CMK (cell line): ENCODE data around the gene FSD2.
"Not testable (repeated sequence)": the region's sequence is repeated elsewhere in the genome, so short reads cannot be mapped to it uniquely, and the experiment has no call there.

Source experiments
- DNase-seq: peaks from one replicate; pipeline ENCODE4 v3.0.0-alpha.2; 2010; ENCODE audit warnings: low read depth

Gene FSD2

DNA sequence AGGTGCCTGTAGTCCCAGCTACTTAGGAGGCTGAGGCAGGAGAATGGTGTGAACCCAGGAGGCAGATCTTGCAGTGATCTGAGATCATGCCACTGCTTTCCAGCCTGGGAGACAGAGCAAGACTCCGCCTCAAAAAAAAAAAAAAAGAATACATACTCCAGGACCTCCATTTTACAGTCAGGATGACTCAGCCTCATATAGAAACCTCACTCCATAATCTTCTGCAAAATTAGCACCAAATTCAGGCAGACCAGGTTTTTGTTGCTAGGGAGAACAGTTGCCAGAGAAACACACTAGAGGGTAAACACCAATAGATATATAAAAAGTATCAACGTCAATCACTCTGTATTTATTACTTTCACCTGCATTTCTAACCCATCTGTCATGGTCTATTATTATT lies 67.9 kb downstream of the FSD2 start:
- DNase-seq: no peak

DNA sequence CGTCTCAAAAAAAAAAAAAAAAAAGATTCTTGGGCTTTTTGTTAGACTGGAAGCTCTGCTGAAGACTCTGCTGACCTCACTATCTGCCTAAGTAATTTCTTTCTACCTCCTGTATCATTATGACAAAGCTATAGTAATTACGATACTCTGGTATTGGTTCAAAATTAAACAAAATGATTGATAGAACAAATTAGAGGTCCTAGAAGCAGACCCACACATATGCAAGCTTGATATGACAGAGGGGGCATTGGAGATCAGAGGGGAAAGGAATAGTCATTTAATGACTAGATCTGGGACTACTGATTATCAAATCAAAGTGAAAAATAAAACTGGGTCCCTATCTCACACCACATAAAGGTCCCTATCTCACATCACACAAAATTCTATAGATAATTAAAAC lies 74.3 kb downstream of the FSD2 start:
- DNase-seq: no peak

DNA sequence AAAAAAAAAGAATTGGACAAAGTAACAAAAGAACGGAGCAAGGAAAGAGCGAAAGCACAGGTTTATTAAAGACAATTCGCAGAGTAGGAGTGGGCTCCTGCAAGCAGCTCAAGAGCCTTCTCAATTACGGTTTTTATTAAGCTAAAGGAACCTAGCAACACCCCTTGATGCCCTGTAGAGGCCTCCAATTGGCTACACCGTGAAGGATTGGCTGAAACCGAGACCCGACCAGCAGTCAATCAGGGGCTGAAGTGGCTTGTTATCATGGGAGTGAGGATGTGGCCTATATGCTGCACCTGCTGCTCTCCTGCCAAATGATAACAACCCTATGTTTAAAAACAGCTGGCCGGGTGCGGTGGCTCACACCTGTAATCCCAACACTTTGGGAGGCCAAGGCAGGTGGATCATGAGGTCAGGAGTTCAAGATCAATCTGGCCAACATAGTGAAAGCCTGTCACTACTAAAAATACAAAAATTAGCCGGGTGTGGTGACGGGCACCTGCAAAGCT lies 75.8 kb downstream of the FSD2 start:
- no peak for DNase-seq

DNA sequence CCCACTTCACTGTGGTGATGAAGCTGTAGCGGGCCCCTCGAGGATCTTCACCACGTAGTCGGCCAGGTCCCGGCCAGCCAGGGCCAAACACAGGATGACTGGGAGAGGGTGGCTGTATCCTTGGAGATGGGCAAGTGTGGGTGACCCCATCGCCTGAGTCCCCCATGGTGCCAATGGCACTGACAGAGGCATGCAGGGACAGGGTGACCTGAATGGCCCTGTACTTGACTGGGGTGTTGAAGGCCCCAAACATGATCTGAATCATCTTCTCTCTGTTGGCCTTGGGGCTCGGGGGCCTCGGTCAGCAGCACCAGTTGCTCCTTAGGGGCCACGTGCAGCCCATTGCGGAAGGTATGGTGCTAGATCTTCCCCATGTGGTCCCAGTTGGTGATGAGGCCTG lies 79.1 kb downstream of the FSD2 start:
- no peak for DNase-seq

DNA sequence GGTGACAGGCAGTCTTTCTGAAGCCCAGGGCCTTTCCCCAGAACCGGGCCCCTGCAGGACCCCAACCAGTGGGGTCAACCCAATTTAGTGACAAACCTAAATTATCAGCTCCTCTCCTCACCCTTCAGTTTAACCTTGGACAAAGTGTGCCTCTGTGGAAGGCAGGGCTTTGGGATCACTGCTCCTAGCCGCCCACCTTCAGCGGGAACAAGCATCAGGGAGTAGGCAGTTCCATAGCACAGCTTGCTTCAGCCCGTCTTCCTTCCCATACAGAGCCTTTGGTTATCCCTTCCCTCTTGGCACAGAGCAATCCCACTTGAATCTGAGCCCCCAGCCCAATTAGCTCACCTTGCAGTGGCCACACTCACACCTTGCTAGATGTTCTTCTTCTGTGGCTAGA lies 90.9 kb downstream of the FSD2 start:
- DNase-seq: no peak

DNA sequence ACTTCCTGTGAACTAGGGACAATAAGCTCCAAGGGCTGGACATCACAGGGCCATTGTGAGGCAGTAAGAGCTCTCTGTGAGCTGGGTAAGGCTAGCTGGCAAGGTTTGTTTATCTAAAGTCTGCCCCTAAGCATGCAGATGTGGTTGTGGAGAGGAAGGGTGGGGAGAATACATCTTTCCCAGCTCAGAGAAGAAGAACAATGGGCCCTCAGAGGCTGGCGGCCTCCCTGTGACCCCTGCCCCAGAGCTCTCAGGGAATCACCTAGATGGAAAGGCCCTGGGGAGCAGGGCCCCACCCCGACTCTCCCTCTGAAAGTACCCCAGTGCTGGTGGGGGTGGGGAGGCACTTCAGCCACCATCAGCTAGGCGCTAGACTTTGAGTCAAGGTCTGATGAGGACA lies 91.9 kb downstream of the FSD2 start:
- no peak for DNase-seq

DNA sequence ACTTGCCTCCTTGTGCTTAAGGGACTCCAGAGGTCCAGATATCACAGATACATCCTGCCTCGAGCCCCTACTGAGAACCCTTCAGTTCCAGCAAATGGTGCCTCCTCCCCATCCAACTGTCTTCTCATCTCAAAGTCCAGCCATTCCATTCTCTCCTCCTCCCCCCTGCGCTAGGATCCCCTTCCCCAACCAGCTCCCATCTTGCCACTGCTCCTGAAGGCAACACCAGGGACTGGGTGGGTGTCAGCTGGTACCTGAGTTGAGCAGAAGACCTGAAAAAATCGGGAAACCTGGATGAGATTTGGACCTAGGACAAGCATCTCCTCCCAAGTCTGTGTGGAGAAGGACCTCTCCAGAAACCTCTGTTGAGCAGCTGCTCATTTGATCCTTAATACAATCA lies 93.8 kb downstream of the FSD2 start:
- no peak for DNase-seq

DNA sequence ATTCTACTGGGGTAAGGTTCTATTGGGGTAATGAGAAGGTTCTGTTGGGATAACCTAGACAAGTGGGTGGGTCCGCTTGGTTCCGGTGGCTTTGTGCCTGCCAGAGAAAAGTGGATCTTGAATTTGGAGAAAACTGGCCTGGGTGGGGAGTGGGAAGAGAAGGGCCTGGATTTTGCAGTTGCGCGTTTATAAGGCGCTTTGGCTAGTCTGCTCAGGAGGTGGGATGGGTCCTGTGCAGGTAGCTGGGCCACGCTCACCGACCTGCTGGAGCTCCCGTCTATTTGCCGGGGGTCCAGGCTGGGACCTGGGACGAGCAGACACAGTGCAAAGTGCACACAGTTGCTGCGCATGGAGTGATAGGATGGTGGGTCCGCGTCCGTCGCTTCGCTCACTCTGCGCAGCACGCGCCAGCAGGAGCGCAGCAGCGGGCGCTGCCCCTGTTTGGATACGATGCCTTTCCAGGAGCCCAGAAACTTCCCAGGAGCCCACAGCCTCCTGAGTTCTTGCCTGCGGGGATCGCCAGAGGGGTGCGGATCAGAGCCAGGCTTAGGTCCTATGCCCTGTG lies 94.9 kb downstream of the FSD2 start:
- no peak for DNase-seq

DNA sequence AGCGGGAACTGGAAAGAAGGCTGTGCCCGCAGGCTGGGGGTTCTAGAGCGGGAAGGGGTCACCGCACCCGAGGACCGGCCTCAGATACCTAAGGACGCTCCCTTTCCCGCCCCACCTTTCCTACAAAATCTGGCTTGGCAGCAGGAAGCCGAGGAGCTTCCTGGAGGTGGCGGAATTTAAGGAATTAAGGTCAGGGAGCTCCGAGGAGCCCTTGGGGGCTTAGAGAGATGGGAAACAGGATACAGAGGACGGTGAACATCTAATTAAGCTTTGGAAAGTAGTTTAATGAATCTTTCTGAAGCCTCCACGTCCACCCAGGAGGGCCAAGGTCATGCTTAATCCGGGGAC lies 95.7 kb downstream of the FSD2 start:
- no peak for DNase-seq

DNA sequence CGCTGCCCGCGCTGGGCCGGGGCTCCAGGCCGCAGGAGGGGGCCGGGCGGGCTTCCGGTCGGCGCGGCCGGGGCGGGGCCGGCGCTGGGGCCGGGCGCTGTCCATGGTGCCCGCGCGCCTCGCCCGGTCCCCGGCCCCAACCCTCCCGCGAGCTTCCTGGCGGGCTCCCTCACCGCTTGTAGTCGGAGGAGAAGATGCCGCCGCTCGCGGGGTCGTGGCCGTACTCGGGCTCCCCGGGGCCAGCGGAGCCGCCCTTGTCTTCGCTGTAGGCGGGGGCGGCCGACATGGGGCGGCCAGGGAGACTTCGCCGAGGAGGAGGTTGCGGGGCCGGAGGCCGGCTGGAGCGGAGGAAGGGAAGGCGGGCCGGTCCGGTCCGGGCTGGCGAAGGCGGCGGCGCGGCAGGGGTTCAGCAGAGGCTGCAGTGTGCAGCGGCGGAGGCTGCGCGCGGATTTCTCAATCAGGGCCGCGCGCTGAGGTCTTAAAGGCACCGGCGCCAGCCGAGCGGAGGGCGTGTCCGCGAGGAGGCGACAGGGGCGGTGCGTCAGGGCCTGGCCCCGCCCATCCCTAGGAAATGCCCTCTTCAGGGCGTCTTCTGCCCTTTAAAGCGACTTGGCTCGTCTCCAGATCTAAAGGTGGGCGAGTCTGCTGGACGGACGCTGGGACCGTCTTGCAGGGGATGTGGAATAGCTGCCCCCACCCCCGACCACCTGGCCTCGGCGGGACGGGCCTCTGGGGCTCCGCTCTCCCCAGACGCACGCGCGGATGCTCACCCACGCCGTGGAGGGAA lies 96.3 kb downstream of the FSD2 start, which contains the start of gene AP3B2:
Gene AP3B2 (minus strand): TSS at position 455 of the 787 bp plus-strand sequence. CDS start 169 bp downstream, at position 286.
- peak; percentile 25 for DNase-seq

DNA sequence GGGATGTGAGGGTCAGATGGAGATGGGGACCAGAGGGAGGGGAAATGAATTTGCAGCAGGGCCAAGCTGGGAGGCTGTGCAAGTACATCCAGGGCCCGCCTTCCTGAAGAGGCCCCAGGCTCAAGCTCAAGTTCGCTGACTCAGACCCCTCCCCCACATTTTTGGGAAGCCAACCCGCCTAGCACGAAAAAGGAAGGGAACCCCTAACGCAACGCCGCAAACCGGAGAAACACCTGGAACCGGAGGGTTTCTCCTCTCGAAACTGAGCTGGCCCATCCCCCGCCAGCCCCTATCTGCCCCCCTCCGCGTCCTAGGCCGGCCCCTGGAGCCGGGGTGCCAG lies 96.8 kb downstream of the FSD2 start:
- peak; percentile 11 for DNase-seq

DNA sequence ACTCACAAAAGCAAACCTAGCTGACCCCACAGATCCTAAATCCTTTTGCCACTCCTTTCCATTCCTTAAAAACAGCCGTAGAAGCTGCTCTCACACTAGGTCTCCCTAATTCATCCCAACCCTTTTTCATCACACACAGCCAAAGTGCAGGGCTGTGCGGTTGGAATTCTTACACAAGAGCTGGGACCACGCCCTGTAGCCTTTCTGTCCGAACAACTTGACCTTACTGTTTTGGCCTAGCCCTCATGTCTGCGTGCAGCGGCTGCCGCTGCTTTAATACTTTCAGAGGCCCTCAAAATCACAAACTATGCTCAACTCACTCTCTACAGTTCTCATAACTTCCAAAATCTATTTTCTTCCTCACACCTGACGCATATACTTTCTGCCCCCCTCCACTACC lies 100.0 kb downstream of the FSD2 start:
- not testable (repeated sequence) for DNase-seq
